PC-9 (cell line): Measurements from ENCODE around the gene CLSTN1.

Source experiments
- EZH2 ChIP-seq: fragments of 200-600 bp; sonication (generic); IDR thresholded peaks from 2 replicates; pipeline ENCODE4 v1.8.0; 2017; ENCODE audit warnings: antibody characterized with exemption, low read depth
- TF ChIP-seq, protein P1 (sequence below): fragments of 200-600 bp; sonication (generic); conservative IDR thresholded peaks from 2 replicates; pipeline ENCODE4 v1.6.1; 2017; ENCODE audit warnings: mixed run types, antibody characterized with exemption, mild to moderate bottlenecking, moderate library complexity

DNA sequence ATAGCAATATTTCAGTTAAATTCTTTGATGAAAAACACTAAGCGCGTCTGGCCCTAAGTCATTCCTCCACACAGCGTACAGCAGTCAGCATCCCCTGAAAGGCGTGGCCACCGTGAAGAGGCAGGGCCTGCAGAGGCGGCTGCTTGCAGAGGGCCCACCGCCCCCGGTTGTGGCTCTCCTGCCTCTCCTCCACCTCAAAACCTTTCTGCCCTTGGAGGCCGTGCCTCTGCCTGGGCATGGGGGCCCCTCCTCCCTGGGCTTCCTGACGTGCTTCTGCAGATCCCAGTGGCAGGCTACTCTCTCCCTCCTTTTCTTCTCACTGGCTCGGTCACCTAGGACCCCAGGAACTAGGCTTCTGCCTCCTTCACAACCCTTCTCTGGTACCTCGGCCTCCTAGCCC, 16.2 kb downstream of the CLSTN1 start:
- TF ChIP-seq, protein P1, sequence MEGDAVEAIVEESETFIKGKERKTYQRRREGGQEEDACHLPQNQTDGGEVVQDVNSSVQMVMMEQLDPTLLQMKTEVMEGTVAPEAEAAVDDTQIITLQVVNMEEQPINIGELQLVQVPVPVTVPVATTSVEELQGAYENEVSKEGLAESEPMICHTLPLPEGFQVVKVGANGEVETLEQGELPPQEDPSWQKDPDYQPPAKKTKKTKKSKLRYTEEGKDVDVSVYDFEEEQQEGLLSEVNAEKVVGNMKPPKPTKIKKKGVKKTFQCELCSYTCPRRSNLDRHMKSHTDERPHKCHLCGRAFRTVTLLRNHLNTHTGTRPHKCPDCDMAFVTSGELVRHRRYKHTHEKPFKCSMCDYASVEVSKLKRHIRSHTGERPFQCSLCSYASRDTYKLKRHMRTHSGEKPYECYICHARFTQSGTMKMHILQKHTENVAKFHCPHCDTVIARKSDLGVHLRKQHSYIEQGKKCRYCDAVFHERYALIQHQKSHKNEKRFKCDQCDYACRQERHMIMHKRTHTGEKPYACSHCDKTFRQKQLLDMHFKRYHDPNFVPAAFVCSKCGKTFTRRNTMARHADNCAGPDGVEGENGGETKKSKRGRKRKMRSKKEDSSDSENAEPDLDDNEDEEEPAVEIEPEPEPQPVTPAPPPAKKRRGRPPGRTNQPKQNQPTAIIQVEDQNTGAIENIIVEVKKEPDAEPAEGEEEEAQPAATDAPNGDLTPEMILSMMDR = no peak
- TF ChIP-seq EZH2 = no peak
